Endothelial cell of umbilical vein (primary cell): ENCODE results near the gene CASD1. TPM values are rescaled to one million over a fixed set of nuclear protein-coding genes. Genes with fewer than 3 reads are reported as not detected.

Experiments
- BruUV-seq: library from RNA; stranded (reverse); fragments of 400-500 nt; replicated peaks from 2 replicates; lab custom pipeline; 2021; lab: Mats Ljungman, UMichigan
- CTCF ChIA-PET: fragments of 300-600, 350-600 bp; sonication (Branson Sonifier 250); formaldehyde crosslinking; loops from one replicate; lab custom pipeline; 2021; ENCODE audit warnings: antibody characterized with exemption, inconsistent platforms; lab: Charles Lee
- POLR2A ChIA-PET: fragments of 300-600, 350-600 bp; sonication (Branson Sonifier 250); formaldehyde crosslinking; loops from one replicate; lab custom pipeline; 2021; ENCODE audit warnings: antibody characterized with exemption, inconsistent platforms; lab: Charles Lee
- DNase-seq: peaks from one replicate; pipeline ENCODE4 v3.0.0-alpha.2; 2011; ENCODE audit warnings: low read depth, low spot score
- FAIRE-seq: peaks from 2 replicates; lab custom pipeline; 2011; peaks lifted over from hg19 to GRCh38; lab: Jason Lieb, UNC
- H2AFZ ChIP-seq: 2 replicates; pipeline ENCODE4 v1.6.0; 2012; ENCODE audit warnings: low read depth, low read length, control low read depth, inconsistent platforms
- H3K27ac ChIP-seq: 2 replicates; pipeline ENCODE4 v1.5.1; 2011; ENCODE audit warnings: low read depth, mild to moderate bottlenecking, control low read depth, low read length, moderate library complexity; ENCODE audit not compliant: insufficient read depth
- H3K27me3 ChIP-seq, 2 experiments: 2 replicates each; pipeline versions ENCODE4 v1.6.0 to v1.6.1; 2011; ENCODE audit warnings: low read length in 2 of 2, mixed read lengths in 1 of 2; ENCODE audit not compliant: control insufficient read depth in 2 of 2, insufficient read depth in 2 of 2
- H3K36me3 ChIP-seq, 2 experiments: 2 replicates in 1 of 2; 3 replicates in 1 of 2; pipeline ENCODE4 v1.5.1; 2011; ENCODE audit warnings: low read length in 2 of 2, mild to moderate bottlenecking in 1 of 2, moderate library complexity in 1 of 2; ENCODE audit not compliant: control insufficient read depth in 2 of 2, insufficient read depth in 2 of 2; ENCODE audit errors: extremely low read depth in 1 of 2
- H3K4me1 ChIP-seq: 3 replicates; pipeline ENCODE4 v1.5.1; 2011; ENCODE audit warnings: mild to moderate bottlenecking, low read length; ENCODE audit not compliant: control insufficient read depth, insufficient read depth; ENCODE audit errors: extremely low read depth
- H3K4me2 ChIP-seq: 2 replicates; pipeline ENCODE4 v1.6.1; 2011; ENCODE audit warnings: low read length, control low read depth, mixed read lengths; ENCODE audit not compliant: insufficient read depth
- H3K4me3 ChIP-seq, 3 experiments: fragments of 200-600 bp in 1 of 3; sonication (generic), shearing (Covaris generic) in 1 of 3; replicated peaks in 1 of 3; 2 replicates each; pipeline ENCODE4 v1.5.1; 2011 to 2016; ENCODE audit warnings: control low read depth in 3 of 3, low read length in 3 of 3, mild to moderate bottlenecking in 2 of 3, inconsistent platforms in 1 of 3, low read depth in 1 of 3, moderate library complexity in 1 of 3; ENCODE audit not compliant: insufficient read depth in 1 of 3
- H3K79me2 ChIP-seq: 2 replicates; pipeline ENCODE4 v1.6.0; 2012; ENCODE audit warnings: low read length, inconsistent platforms; ENCODE audit not compliant: control insufficient read depth, insufficient read depth
- H3K9ac ChIP-seq: replicated peaks from 2 replicates; pipeline ENCODE3; 2011; ENCODE audit warnings: low read length, control low read depth; ENCODE audit not compliant: insufficient read depth; ENCODE audit errors: extremely low read depth
- H3K9me1 ChIP-seq: replicated peaks from 3 replicates; pipeline ENCODE4 v1.6.0; 2011; ENCODE audit warnings: mild to moderate bottlenecking, low read length; ENCODE audit not compliant: control insufficient read depth, insufficient read depth; ENCODE audit errors: extremely low read depth
- H3K9me3 ChIP-seq: replicated peaks from 2 replicates; pipeline ENCODE4 v1.5.1; 2012; ENCODE audit warnings: low read length, inconsistent platforms; ENCODE audit not compliant: control insufficient read depth, insufficient read depth
- H4K20me1 ChIP-seq: replicated peaks from 2 replicates; pipeline ENCODE3; 2011; ENCODE audit warnings: mild to moderate bottlenecking, low read length; ENCODE audit not compliant: control insufficient read depth, insufficient read depth; ENCODE audit errors: extremely low read depth
- CTCF ChIP-seq, 2 donors: IDR thresholded peaks; 1 replicate in 1 of 2; 2 replicates in 1 of 2; pipeline ENCODE4 v1.5.1; 2011; ENCODE audit warnings: low read length in 2 of 2, mild to moderate bottlenecking in 2 of 2, moderate library complexity in 2 of 2, control low read depth in 1 of 2, inconsistent platforms in 1 of 2, low read depth in 1 of 2; ENCODE audit not compliant: insufficient read depth in 1 of 2; ENCODE audit errors: extremely low read depth in 1 of 2
- EZH2 ChIP-seq: IDR thresholded peaks from 2 replicates; pipeline ENCODE4 v1.6.1; 2012; ENCODE audit warnings: borderline replicate concordance, low read depth, mild to moderate bottlenecking, moderate library complexity, low read length, inconsistent platforms; ENCODE audit not compliant: severe bottlenecking
- FOS ChIP-seq: IDR thresholded peaks from 2 replicates; pipeline ENCODE4 v1.6.1; 2011; ENCODE audit warnings: mild to moderate bottlenecking, low read length, moderate library complexity, borderline replicate concordance; ENCODE audit not compliant: insufficient read depth
- GATA2 ChIP-seq: IDR thresholded peaks from 2 replicates; pipeline ENCODE4 v1.7.0; 2011; ENCODE audit warnings: low read depth, mild to moderate bottlenecking, moderate library complexity, mixed read lengths, low read length; ENCODE audit not compliant: insufficient read length, insufficient read depth
- JUN ChIP-seq: IDR thresholded peaks from 2 replicates; pipeline ENCODE4 v1.6.1; 2011; ENCODE audit warnings: borderline replicate concordance, low read depth; ENCODE audit not compliant: insufficient read length, insufficient read depth
- POLR2A ChIP-seq: IDR thresholded peaks from 2 replicates; pipeline ENCODE4 v1.6.1; 2012; ENCODE audit warnings: low read depth, mild to moderate bottlenecking, control low read depth, low read length
- POLR2AphosphoS5 ChIP-seq: IDR thresholded peaks from 2 replicates; pipeline ENCODE4 v1.6.1; 2012; ENCODE audit warnings: low read depth, mild to moderate bottlenecking, control low read depth, low read length, moderate library complexity; ENCODE audit not compliant: insufficient read depth
- dilution Hi-C: fragments of 300-500 bp; cut with MboI; formaldehyde crosslinking; loops from one replicate; pipeline ENCODE4 v1.15.0; 2019; ENCODE audit warnings: low sequenced_read_pairs; ENCODE audit not compliant: extremely low pct_ligation_motif_present
- intact Hi-C: fragments of 100-400 bp; cut with micrococcal nuclease; formaldehyde crosslinking; loops from one replicate; pipeline ENCODE4 v1.10.0; 2022
- polyA plus RNA-seq, 4 experiments: library from polyadenylated mRNA; depleted of rRNA in 3 of 4; stranded (reverse) in 3 of 4; unstranded in 1 of 4; fragments of >200 nt; gene quantifications; 2 replicates each; pipeline versions ENCODE4 v1.2.1 to v1.2.3, GENCODE V29; 2011 to 2012; ENCODE audit warnings: missing spikeins in 1 of 4
- total RNA-seq: library from RNA; stranded (reverse); gene quantifications from 2 replicates; pipeline ENCODE4 v1.2.3, GENCODE V29; 2021

The CASD1 gene
- total and polyA plus RNA-seq, 2 donors (not counting 3 experiments of a cell fraction or from before 2014, with no cell fraction given) = 8.6 to 16.0 TPM

DNA sequence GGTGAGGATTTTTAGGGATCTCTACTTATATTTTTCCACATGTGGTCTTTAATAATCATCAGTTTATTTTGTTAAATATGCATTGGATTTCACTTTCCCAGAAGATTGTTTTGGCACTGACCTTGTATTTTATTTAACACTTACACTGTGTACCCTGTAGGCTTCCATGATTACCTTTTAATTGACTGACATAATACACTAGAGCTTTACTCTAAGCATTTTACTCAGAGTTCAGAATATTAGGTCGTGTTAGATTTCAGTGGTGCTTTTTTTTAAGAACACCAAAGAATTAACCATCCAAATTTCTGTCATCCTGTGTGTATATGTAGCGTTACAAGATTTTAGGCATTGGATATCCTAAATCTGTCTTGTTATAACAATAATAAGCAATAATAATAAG, 23.1 kb downstream of the CASD1 start:
- Histone ChIP-seq H3K9ac (no peak overlapping the region), H3K4me3 (no peak overlapping the region), H3K4me2 (no peak overlapping the region), H2AFZ (no peak overlapping the region), H3K4me1 (no peaks in the 10 kb centered on the region), H3K36me3 (no peaks in the 10 kb centered on the region), H3K27ac (no peak overlapping the region), H3K27me3 (no peaks in the 10 kb centered on the region), H3K79me2 (no peaks in the 10 kb centered on the region), H3K9me1 (no peaks in the 10 kb centered on the region), H4K20me1 (no peaks in the 10 kb centered on the region), H3K9me3 (no peaks in the 10 kb centered on the region)
- FAIRE-seq (no peak), DNase-seq (no peak)
- TF ChIP-seq POLR2AphosphoS5 (no peak), POLR2A (no peak), FOS (no peak), CTCF (IDR thresholded peaks at IDR 0.05; ENCODE audit: extremely low read depth in 1 of 2, insufficient read depth in 1 of 2, low read depth in 1 of 2, low read length in 2 of 2) (no peak), JUN (no peak)
- BruUV-seq = no TSS peak
- ChIA-PET CTCF (no interaction called here), POLR2A (no interaction called here)
- dilution Hi-C loops (no loop called here), intact Hi-C loops (no loop called here)

- Histone ChIP-seq H3K9ac (no peak overlapping the region), H3K9me3 (no peaks in the 10 kb centered on the region), H3K9me1 (no peaks in the 10 kb centered on the region), H3K4me3 (no peak overlapping the region), H3K27me3 (no peaks in the 10 kb centered on the region), H3K36me3 (no peaks in the 10 kb centered on the region), H2AFZ (no peak overlapping the region), H3K79me2 (no peaks in the 10 kb centered on the region), H3K4me1 (no peaks in the 10 kb centered on the region), H3K27ac (no peak overlapping the region), H4K20me1 (no peaks in the 10 kb centered on the region), H3K4me2 (no peak overlapping the region)
- ChIA-PET POLR2A (no interaction called here), CTCF (no interaction called here)
- no peak for FAIRE-seq
- intact Hi-C loops = no loop called here
- DNase-seq = no peak
- dilution Hi-C loops = no loop called here
- BruUV-seq = no TSS peak
- no peak for TF ChIP-seq POLR2AphosphoS5
- TF ChIP-seq EZH2 = no peak
- TF ChIP-seq JUN = no peak
- TF ChIP-seq GATA2 = no peak
Measured at GRCh38 chr7:94540428-94540827, 30.8 kb downstream of the CASD1 start.
